ENCODE results near the gene ADD3. TPM values are rescaled to one million over a fixed set of nuclear protein-coding genes. Genes with fewer than 3 reads are reported as not detected.

ADD3 gene
- polyA plus RNA-seq, 3 donors, result 94.8 to 126 (median 111) TPM

DNA sequence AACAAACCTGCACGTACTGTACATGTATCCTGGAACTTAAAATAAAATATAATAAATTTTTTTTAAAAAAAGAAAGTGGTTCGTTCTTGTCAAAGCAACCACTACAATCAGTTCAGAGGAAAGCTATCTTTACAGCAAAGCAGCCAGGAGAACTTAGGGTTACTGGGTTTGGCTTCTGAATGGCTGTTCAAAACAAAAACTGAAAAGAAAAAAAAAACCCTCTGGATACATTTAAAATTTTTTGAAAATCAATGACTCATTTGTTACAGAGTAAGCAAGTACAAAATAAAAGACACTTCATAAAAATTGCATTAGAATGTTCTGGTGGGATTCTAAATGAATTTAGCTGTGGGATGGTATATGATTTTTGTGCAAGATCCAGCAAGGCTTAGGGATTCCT lies 28.6 kb upstream of the ADD3 start:
- Histone ChIP-seq H4K20me1 (ENCODE audit: insufficient read depth, low read length) (no peaks in the 10 kb centered on the region), H3K4me3 (replicated peaks in 1 of 3; ENCODE audit: low read depth in 2 of 3, low read length in 3 of 3) (no peak overlapping the region), H3K27me3 (ENCODE audit: control insufficient read depth in 2 of 2, insufficient read depth in 2 of 2, low read length in 2 of 2) (no peaks in the 10 kb centered on the region), H2AFZ (ENCODE audit: insufficient read depth, low read depth, low read length, poor library complexity, severe bottlenecking) (no peak overlapping the region), H3K4me1 (ENCODE audit: control insufficient read depth in 1 of 2, insufficient read depth in 2 of 2, low read length in 2 of 2) (peaks cover 0 to 5% of the 10 kb centered on the region in 2 donors), H3K4me2 (replicated peaks; ENCODE audit: extremely low read depth, low read length, poor library complexity, severe bottlenecking) (no peak overlapping the region), H3K36me3 (replicated peaks in 1 of 2; ENCODE audit: control insufficient read depth in 1 of 2, insufficient read depth in 2 of 2, low read length in 2 of 2) (no peaks in the 10 kb centered on the region), H3K9ac (ENCODE audit: insufficient read depth, low read length, poor library complexity, severe bottlenecking) (no peak overlapping the region), H3K9me3 (replicated peaks in 1 of 2; ENCODE audit: control insufficient read depth in 1 of 2, insufficient read depth in 1 of 2, low read length in 2 of 2) (no peaks in the 10 kb centered on the region), H3K27ac (ENCODE audit: low read depth in 1 of 2, low read length in 2 of 2) (no peak overlapping the region), H3K79me2 (ENCODE audit: insufficient read depth, low read length) (no peaks in the 10 kb centered on the region)
- peaks cover 0 to 2% (median under 1%) of the 10 kb centered on the region in 3 donors for H3K27me3 Mint-ChIP-seq (ENCODE audit: low read depth in 3 of 3)
- no peak for DNase-seq
- intact Hi-C loops (cut with micrococcal nuclease), result no loop called here
- no peak overlapping the region for H3K27ac Mint-ChIP-seq
- TF ChIP-seq, protein P1, sequence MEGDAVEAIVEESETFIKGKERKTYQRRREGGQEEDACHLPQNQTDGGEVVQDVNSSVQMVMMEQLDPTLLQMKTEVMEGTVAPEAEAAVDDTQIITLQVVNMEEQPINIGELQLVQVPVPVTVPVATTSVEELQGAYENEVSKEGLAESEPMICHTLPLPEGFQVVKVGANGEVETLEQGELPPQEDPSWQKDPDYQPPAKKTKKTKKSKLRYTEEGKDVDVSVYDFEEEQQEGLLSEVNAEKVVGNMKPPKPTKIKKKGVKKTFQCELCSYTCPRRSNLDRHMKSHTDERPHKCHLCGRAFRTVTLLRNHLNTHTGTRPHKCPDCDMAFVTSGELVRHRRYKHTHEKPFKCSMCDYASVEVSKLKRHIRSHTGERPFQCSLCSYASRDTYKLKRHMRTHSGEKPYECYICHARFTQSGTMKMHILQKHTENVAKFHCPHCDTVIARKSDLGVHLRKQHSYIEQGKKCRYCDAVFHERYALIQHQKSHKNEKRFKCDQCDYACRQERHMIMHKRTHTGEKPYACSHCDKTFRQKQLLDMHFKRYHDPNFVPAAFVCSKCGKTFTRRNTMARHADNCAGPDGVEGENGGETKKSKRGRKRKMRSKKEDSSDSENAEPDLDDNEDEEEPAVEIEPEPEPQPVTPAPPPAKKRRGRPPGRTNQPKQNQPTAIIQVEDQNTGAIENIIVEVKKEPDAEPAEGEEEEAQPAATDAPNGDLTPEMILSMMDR (IDR thresholded peaks at IDR 0.05), result no peak
- no peak overlapping the region for H3K4me3 Mint-ChIP-seq
- no peaks in the 10 kb centered on the region for H3K36me3 Mint-ChIP-seq
- peaks cover 7% of the 10 kb centered on the region for H3K4me1 Mint-ChIP-seq
- WGBS (ENCODE audit: insufficient coverage), result no CpG with 5 or more reads among the region's 2 CpGs
- H3K9me3 Mint-ChIP-seq, result no peaks in the 10 kb centered on the region

DNA sequence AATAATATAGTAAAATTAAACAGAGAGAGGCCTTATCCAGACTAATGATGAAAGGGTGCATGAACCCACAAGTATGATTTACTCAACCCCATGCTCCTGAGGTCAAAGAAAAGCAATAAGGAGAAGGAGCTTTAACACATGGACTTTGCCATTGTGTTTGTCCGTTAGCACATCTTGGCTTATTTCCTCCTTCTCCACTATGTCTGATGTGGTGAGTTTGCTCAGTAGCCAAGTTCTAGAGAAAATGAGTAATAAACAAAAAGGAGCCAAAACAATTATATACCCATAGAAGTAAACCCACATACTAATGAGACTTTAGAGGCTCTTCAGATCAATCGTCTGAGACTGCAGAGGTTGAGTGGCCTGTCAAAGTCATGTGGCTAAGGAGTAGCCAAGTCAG lies 26.1 kb upstream of the ADD3 start:
- TF ChIP-seq, protein P1 (IDR thresholded peaks at IDR 0.05), result no peak
- DNase-seq, result no peak
- H3K9me3 Mint-ChIP-seq, result peaks cover 6 to 14% (median 8%) of the 10 kb centered on the region in 7 donors
- peaks cover 0 to 2% (median 1%) of the 10 kb centered on the region in 3 donors for H3K27me3 Mint-ChIP-seq (ENCODE audit: low read depth in 3 of 3)
- Histone ChIP-seq H3K9ac (ENCODE audit: insufficient read depth, low read length, poor library complexity, severe bottlenecking) (no peak overlapping the region), H3K9me3 (replicated peaks in 1 of 2; ENCODE audit: control insufficient read depth in 1 of 2, insufficient read depth in 1 of 2, low read length in 2 of 2) (peaks cover 0 to 2% of the 10 kb centered on the region in 2 donors), H3K4me1 (ENCODE audit: control insufficient read depth in 1 of 2, insufficient read depth in 2 of 2, low read length in 2 of 2) (peaks cover 0 to 5% of the 10 kb centered on the region in 2 donors), H3K4me2 (replicated peaks; ENCODE audit: extremely low read depth, low read length, poor library complexity, severe bottlenecking) (no peak overlapping the region), H4K20me1 (ENCODE audit: insufficient read depth, low read length) (no peaks in the 10 kb centered on the region), H3K36me3 (replicated peaks in 1 of 2; ENCODE audit: control insufficient read depth in 1 of 2, insufficient read depth in 2 of 2, low read length in 2 of 2) (no peaks in the 10 kb centered on the region), H3K79me2 (ENCODE audit: insufficient read depth, low read length) (no peaks in the 10 kb centered on the region), H3K27ac (ENCODE audit: low read depth in 1 of 2, low read length in 2 of 2) (no peak overlapping the region), H3K4me3 (replicated peaks in 1 of 3; ENCODE audit: low read depth in 2 of 3, low read length in 3 of 3) (no peak overlapping the region), H2AFZ (ENCODE audit: insufficient read depth, low read depth, low read length, poor library complexity, severe bottlenecking) (no peak overlapping the region), H3K27me3 (ENCODE audit: control insufficient read depth in 2 of 2, insufficient read depth in 2 of 2, low read length in 2 of 2) (no peaks in the 10 kb centered on the region)
- H3K27ac Mint-ChIP-seq, result no peak overlapping the region
- peaks cover 0 to 2% of the 10 kb centered on the region in 2 donors for H3K36me3 Mint-ChIP-seq
- no CpG with 5 or more reads among the region's 2 CpGs for WGBS (ENCODE audit: insufficient coverage)
- intact Hi-C loops (cut with micrococcal nuclease), result no loop called here
- H3K4me1 Mint-ChIP-seq, result peaks cover 5% of the 10 kb centered on the region
- H3K4me3 Mint-ChIP-seq, result no peak overlapping the region

Measured in CD14-positive monocyte (primary cell).